Lower leg skin (tissue), 4 donors: Measurements from ENCODE around the gene SNCB. TPM values are rescaled to one million over a fixed set of nuclear protein-coding genes. Genes with fewer than 3 reads are reported as not detected.
"Not testable (repeated sequence)": the region's sequence is repeated elsewhere in the genome, so short reads cannot be mapped to it uniquely, and the experiment has no call there.

Experiments used
- DNase-seq, 2 donors: peaks; one replicate each; pipeline ENCODE4 v3.0.0-alpha.2; 2019; ENCODE audit warnings: low spot score in 2 of 2
- H3K4me3 ChIP-seq: fragments of 200-600 bp; sonication (generic); 2 replicates; pipeline ENCODE4 v1.5.1; 2017; ENCODE audit warnings: mild to moderate bottlenecking, low read depth; ENCODE audit not compliant: poor library complexity, severe bottlenecking
- POLR2A ChIP-seq, 2 donors: fragments of 450-650 bp; IDR thresholded peaks; one replicate each; pipeline ENCODE4 v1.6.1; 2016 to 2017; ENCODE audit warnings: antibody characterized with exemption in 2 of 2, mild to moderate bottlenecking in 1 of 2, moderate library complexity in 1 of 2
- WGBS, 2 donors: methylation state at CpG; one replicate each; pipeline ENCODE4 v1.1.5; 2018; 5-methylcytosine and 5-hydroxymethylcytosine counted together
- intact Hi-C: fragments of 100-400 bp; cut with DNase I; formaldehyde crosslinking; loops from one replicate; pipeline ENCODE4 v1.15.0; 2023; ENCODE audit warnings: low total_unique reads
- total RNA-seq, 4 donors: library from RNA; depleted of rRNA; stranded (reverse); fragments of >200 nt; gene quantifications; one replicate each; pipeline ENCODE4 v1.1.0, GENCODE V29; 2016
- TF ChIP-seq, protein P1 (sequence below), 3 donors: fragments of 450-650 bp; IDR thresholded peaks; one replicate each; pipeline ENCODE4 v1.5.1; 2016; ENCODE audit warnings: antibody characterized with exemption in 3 of 3, mild to moderate bottlenecking in 3 of 3, moderate library complexity in 2 of 3

The SNCB gene
- total RNA-seq, 4 donors from 2014 or later, result not detected

DNA sequence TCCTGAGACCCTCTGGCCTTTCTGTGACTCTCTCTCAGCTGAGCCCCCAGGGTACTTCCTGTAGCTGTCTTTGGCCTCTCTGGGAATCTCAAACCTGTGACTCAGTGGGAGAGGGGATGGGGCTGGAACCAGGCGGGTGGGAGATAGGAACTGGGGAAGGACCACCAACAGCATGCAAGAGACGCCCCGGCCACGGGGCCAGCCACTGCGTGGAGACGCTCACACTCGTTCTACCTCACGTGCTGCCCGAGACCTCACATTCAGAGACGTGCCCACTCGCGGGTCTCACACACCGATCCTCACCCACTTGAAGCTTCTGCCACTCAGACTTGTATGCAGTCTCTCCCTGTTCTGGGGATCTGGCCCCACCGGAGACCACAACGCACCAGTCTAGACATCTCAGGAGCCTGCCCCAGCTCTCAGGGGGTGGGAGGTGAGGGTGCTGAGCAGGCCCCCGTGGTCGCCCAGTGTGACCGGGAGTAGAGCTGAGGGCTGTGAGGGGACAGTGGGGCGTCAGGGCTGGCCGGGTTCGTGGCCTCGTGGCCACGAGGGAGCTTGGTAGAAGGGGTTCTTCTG lies 34.2 kb downstream of the SNCB start:
- no peak overlapping the region for H3K4me3 ChIP-seq
- WGBS, 2 donors, result 86 to 89% methylated on average over 23 of the region's 23 CpGs
- TF ChIP-seq, protein P1, sequence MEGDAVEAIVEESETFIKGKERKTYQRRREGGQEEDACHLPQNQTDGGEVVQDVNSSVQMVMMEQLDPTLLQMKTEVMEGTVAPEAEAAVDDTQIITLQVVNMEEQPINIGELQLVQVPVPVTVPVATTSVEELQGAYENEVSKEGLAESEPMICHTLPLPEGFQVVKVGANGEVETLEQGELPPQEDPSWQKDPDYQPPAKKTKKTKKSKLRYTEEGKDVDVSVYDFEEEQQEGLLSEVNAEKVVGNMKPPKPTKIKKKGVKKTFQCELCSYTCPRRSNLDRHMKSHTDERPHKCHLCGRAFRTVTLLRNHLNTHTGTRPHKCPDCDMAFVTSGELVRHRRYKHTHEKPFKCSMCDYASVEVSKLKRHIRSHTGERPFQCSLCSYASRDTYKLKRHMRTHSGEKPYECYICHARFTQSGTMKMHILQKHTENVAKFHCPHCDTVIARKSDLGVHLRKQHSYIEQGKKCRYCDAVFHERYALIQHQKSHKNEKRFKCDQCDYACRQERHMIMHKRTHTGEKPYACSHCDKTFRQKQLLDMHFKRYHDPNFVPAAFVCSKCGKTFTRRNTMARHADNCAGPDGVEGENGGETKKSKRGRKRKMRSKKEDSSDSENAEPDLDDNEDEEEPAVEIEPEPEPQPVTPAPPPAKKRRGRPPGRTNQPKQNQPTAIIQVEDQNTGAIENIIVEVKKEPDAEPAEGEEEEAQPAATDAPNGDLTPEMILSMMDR (IDR thresholded peaks at IDR 0.05), result no peak
- intact Hi-C loops, result no loop called here
- no peak for DNase-seq

DNA sequence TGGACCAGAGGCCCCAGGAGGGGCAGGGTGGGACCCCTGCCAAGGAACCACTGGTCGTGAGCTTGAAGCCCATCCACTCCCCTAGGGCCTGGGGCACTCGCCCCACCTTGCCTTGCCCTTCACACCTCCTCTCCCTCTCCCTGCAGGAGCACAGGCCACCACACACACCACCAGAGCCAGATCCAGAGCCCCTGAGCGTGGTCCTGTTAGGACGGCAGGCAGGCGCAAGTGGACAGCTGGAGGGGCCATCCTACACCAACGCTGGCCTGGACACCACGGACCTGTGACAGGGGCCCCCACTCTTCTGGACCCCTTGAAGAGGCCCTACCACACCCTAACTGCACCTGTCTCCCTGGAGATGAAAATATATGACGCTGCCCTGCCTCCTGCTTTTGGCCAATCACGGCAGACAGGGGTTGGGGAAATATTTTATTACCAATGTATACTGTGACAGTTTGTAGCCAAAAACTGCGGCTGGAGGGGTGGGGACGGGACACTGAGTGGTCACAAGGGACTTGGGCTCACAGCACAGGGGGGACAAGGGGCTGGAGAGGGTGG lies 34.9 kb downstream of the SNCB start:
- WGBS, 2 donors, result 80% methylated on average over 11 of the region's 11 CpGs
- no peak for DNase-seq
- intact Hi-C loops, result no loop called here
- TF ChIP-seq, protein P1 (IDR thresholded peaks at IDR 0.05), result no peak
- no peak for TF ChIP-seq POLR2A (IDR thresholded peaks at IDR 0.05)
- no peak overlapping the region for H3K4me3 ChIP-seq

DNA sequence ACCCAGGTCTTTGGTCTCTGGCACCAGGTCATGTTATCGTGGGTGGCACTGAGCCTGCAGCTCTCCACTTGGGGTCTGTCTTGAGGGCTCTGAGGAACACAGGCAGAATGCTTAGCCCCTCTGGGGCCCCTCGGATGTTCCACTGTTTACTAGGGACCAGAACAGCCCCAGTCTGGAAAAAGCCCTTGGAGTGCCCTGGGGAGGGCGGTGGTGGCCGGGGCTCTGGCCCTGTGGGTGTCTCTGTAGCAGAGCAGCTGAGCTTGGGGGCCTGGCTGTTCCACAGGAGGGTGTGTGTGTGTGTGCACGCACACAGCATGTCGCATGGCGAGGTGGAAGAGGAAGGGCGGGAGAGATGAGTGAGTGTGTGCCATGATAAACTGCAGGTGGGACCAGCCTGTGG lies 35.8 kb downstream of the SNCB start:
- intact Hi-C loops, result no loop called here
- DNase-seq, result no peak
- no peak overlapping the region for H3K4me3 ChIP-seq
- WGBS, 2 donors, result 81 to 85% methylated on average over 8 of the region's 8 CpGs
- TF ChIP-seq POLR2A (IDR thresholded peaks at IDR 0.05), result no peak
- TF ChIP-seq, protein P1 (IDR thresholded peaks at IDR 0.05), result no peak

DNA sequence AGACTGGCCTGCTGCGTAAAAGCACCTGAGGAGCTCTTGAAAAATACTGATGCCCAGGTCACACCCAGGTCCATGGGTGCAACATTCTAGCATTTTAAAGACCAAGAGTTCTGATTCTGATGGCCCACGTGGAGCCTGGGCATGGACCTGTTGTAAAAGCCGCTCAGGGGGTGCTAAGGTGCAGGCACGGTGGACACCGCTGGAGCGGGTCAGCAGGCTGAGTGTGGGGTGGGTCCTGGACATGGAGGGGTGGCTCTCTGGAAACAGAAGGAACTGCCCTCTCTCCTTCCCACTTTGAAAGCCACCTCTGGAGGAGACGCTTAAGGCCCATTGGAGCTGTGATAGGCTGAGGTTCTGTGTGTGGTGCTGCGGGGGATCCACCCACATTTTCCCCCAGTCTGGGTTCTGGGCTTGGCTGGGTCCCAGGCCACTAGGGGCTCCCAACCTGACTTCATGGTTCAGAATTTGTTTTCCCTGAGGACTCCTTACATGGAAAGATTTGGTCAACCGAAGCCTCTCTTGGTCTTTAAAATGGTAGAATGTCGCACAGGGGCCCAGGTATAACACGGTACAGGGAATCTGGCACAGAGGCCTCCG lies 37.0 kb downstream of the SNCB start:
- H3K4me3 ChIP-seq, result no peak overlapping the region
- TF ChIP-seq, protein P1 (IDR thresholded peaks at IDR 0.05), result no peak
- TF ChIP-seq POLR2A (IDR thresholded peaks at IDR 0.05), result no peak
- intact Hi-C loops, result no loop called here
- WGBS, 2 donors, result 89 to 92% methylated on average over 11 to 12 of the region's 12 CpGs
- DNase-seq, result no peak

DNA sequence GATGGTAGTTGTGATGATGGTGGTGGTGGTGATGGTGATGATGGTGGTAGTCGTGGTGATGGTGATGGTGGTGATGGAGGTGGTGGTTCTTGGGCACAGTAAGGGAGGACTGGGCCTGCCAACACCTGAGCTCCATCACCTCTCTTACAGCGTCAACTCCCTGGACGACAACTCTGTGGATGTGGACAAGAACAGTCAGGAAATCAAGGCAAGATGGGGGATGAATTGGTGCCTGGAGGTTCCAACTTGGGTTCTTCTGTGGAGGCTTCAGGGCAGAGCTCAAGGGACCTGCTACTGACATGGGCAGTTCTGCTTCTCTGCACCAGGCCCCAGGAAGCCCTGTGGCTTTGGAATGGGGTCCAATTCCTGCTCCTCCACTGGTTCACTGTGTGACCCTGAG lies 37.8 kb downstream of the SNCB start:
- H3K4me3 ChIP-seq, result no peak overlapping the region
- 93 to 96% methylated on average over 3 of the region's 3 CpGs for WGBS, 2 donors
- intact Hi-C loops, result no loop called here
- TF ChIP-seq, protein P1 (IDR thresholded peaks at IDR 0.05), result no peak
- no peak for TF ChIP-seq POLR2A (IDR thresholded peaks at IDR 0.05)
- no peak for DNase-seq

DNA sequence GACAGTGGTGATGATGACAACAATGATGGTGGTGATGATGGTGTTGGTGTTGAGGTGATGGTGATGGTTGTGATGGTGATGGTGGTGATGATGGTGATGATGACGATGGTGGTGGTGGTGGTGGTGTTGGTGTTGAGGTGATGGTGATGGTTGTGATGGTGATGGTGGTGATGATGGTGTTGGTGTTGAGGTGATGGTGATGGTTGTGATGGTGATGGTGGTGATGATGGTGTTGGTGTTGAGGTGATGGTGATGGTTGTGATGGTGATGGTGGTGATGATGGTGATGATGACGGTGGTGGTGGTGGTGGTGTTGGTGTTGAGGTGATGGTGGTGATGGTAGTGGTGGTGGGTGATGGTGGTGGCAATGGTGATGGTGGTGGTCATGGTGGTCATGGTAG lies 38.7 kb downstream of the SNCB start:
- H3K4me3 ChIP-seq, intact Hi-C loops, DNase-seq: not testable (repeated sequence)
- 26 to 61% methylated on average over 2 of the region's 2 CpGs for WGBS, 2 donors
